Liver (tissue), 3 donors: Measurements from ENCODE around the gene PLXNB2.

ENCODE experiments used
- ATF3 ChIP-seq: IDR thresholded peaks from 2 replicates; pipeline ENCODE4 v1.6.1; 2016; ENCODE audit warnings: antibody characterized with exemption
- CTCF ChIP-seq: fragments of 150-350 bp; IDR thresholded peaks from 2 replicates; pipeline ENCODE4 v1.5.1; 2017; ENCODE audit warnings: improper control_type of control experiment, low read depth, low read length; ENCODE audit not compliant: missing input control
- FOXA1 ChIP-seq: IDR thresholded peaks from 2 replicates; pipeline ENCODE4 v1.6.1; 2016; ENCODE audit warnings: antibody characterized with exemption
- GABPA ChIP-seq, 2 donors: IDR thresholded peaks in 1 of 2; conservative IDR thresholded peaks in 1 of 2; 2 replicates each; pipeline ENCODE4 v1.6.1; 2016; ENCODE audit warnings: antibody characterized with exemption in 2 of 2, mild to moderate bottlenecking in 1 of 2, moderate library complexity in 1 of 2
- RAD21 ChIP-seq, 2 donors: IDR thresholded peaks; 2 replicates each; pipeline ENCODE4 v1.6.1; 2016; ENCODE audit warnings: antibody characterized with exemption in 2 of 2, mild to moderate bottlenecking in 2 of 2
- REST ChIP-seq: IDR thresholded peaks from 2 replicates; pipeline ENCODE4 v1.6.1; 2016; ENCODE audit warnings: antibody characterized with exemption, mild to moderate bottlenecking
- SP1 ChIP-seq: IDR thresholded peaks from 2 replicates; pipeline ENCODE4 v1.6.1; 2018; ENCODE audit warnings: antibody characterized with exemption, mild to moderate bottlenecking
- TAF1 ChIP-seq: conservative IDR thresholded peaks from 2 replicates; pipeline ENCODE4 v1.6.1; 2016; ENCODE audit warnings: antibody characterized with exemption, mild to moderate bottlenecking
- YY1 ChIP-seq: IDR thresholded peaks from 2 replicates; pipeline ENCODE4 v1.6.1; 2016; ENCODE audit warnings: antibody characterized with exemption, mild to moderate bottlenecking
- donor health status: healthy.
- donor health status: healthy.

- TF ChIP-seq CTCF: no peak
- no peak for TF ChIP-seq GABPA (IDR thresholded peaks at IDR 0.05 in 1 of 2, conservative IDR thresholded peaks at IDR 0.05 in 1 of 2)
- TF ChIP-seq RAD21 (IDR thresholded peaks at IDR 0.05): no peak
- no peak for TF ChIP-seq TAF1
- TF ChIP-seq FOXA1: no peak
- no peak for TF ChIP-seq YY1
- no peak for TF ChIP-seq REST
- TF ChIP-seq SP1: no peak
- no peak for TF ChIP-seq ATF3
These were observed 78.1 kb downstream of the PLXNB2 start for GRCh38 chr22:50229370-50229769.
